CD1c-positive myeloid dendritic cell (primary cell): ENCODE data around the gene DDAH2.
A peak's percentile ranks its signal among the peaks of the same experiment; 100 is the strongest.

ENCODE experiments used
- DNase-seq: peaks from one replicate; pipeline ENCODE4 v3.0.0-alpha.2; 2016; ENCODE audit errors: extremely low spot score

Gene DDAH2

GRCh38 chr6:31760790-31761189 lies 31.7 kb upstream of the DDAH2 start:
- no peak for DNase-seq

DNA sequence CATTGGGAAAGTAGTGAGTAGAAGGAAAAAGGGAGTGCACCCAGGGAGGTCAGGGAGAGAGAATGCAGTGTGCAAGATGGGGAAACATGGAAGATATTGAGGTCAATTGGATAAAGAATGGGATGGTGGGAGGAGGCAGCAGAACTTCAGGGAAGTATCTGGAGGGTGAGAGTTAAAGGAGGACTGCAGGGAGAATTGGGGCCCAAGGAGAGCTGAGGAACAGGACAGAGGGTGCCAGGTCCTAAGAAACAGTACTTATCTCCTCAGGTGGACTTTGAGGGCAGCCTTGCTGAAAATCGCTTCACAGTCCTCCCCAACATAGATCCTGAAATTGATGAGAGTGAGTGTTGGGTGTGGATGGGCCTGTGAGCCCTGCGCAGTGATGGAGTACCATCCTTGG lies 29.2 kb upstream of the DDAH2 start:
- no peak for DNase-seq

DNA sequence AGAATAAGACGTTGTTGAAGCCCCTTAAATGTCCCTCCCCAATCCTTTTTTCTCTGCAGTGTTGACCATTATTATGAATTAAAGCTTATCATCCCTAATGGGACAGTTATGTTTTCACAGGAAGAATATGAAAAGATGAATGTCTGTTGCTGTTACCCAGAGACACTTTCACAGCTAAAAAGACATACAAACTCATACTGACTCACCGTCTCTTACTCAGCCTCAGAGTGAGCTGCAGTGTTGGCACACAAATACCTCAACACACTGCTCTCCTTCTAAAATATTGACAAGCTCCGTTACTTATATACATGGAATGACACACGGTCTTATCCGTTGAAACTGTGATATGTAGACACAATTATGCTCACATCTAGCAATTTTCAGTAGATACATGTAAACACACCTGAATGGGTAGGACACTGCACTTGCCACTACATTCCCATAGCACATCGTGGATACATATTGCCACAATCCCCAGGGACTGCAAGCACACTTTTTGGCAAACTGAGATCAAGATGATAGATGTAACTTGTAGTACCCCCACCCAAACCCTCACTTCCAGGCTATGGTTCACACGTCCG lies 23.7 kb upstream of the DDAH2 start:
- DNase-seq, result no peak

DNA sequence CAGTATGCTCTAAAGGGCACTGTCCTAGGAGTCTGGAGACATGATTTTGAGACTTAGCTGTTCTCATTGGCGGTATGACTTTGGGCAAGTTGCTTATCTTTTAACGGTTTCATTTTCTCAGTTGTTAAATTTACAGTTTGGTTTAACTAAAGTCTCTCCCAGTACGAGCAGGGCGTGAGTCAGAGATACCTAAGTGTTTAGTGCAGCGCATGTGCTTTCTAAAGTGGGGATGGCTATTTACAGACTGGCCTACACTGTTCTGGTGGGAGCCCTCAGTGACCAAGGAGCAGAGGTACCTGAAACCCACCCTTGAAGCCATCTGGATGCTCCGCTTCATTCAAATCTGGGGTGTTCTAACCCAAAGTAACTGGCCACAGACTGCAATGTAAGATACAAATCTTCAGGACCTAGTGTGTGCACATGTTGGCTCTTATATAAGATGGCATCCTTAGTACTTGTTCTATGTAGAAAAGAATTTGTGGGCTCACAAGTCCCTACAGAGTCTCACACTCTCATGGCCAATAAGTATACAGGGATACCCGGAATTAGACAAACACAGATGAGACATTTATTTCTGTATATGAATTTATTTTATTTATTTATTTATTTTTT lies 21.4 kb upstream of the DDAH2 start:
- no peak for DNase-seq

DNA sequence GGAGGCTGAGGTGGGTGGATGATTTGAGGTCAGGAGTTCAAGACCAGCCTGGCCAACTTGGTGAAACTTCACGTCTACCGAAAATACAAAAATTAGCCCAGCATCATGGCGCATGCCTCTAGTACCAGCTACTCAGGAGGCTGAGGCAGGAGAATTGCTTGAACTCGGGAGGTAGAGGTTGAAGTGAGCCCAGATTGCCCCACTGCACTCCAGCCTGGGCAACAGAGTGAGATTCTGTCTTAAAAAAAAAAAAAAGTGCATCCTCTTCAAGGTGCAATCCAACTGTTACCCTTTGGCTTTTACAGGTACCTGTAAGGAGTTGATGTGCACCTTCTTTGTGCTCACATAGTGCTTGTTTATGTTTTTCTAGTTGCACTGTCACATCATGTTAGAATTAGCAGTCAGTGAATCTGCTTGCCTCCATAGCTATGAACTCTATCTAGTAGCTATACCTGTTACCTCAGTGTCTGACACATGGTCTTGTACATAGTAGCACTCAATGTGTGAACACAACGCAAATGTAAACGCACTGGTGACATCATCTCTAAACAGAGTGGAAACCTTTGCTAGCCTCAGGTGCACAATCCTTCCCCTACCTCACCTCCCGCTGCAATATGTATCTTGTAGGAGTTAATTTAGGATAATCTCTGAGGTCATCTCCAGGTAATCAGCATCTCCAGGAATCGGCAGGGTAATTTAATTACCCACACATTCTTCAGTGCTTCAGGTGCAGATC lies 20.4 kb upstream of the DDAH2 start:
- no peak for DNase-seq

DNA sequence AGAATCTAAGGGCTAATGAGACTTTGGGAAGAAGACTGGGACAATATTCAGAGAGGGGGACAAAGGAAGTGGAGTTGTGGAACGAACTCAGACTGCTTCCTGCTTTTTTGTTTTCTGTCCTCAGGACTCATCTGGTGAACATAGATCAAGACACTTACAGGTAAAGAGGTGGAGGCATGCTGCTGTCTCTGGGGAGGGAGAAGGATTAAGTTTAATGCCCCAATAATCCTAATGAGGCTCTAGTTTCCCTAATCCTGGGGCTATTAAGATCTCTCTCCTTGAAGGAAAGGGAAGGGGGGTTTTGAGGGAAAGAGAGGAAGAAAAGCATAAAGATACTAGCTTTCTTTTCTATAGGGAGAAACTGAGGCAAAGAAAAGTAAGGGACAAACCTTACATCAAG lies 15.3 kb upstream of the DDAH2 start:
- DNase-seq, result no peak

- no peak for DNase-seq
Measured at GRCh38 chr6:31742894-31743293, 13.8 kb upstream of the DDAH2 start.

GRCh38 chr6:31741815-31742214 lies 12.7 kb upstream of the DDAH2 start:
- DNase-seq, result no peak

- DNase-seq, result peak; percentile 74
Measured at GRCh38 chr6:31740397-31741223, 11.5 kb upstream of the DDAH2 start.

DNA sequence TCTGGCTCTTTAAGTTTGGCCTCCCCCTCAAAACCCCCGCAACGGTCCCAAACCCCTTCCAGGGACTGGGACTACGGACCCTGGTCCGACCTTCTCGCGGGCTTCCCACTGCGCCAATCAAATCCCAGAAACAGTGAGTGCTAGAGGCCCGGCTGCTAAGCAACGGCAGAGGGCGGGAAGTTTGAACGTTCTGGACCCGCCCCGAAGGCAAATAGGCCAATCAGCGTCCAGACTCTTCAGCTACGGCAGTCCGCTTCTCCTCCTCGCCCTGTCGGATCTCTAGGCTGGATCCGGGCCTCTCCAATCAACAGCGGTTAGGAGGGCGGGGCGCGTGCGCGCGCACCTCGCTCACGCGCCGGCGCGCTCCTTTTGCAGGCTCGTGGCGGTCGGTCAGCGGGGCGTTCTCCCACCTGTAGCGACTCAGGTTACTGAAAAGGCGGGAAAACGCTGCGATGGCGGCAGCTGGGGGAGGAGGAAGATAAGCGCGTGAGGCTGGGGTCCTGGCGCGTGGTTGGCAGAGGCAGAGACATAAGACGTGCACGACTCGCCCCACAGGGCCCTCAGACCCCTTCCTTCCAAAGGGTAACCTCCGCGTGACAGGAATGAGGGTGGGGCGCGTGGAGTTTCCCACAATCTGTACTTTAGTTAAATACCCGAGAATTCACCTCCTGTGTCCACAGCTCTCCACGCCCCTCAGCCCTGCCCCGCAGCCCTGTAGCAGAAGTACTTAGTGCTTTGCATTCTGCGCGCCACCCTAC lies 10.7 kb upstream of the DDAH2 start, which contains the start of gene MSH5:
TSS of gene MSH5 (plus strand) at position 367 of the 758 bp plus-strand sequence. CDS start 462 bp downstream, outside the sequence.
- DNase-seq, result peak; percentile 99

GRCh38 chr6:31737991-31738979 lies 9.2 kb upstream of the DDAH2 start:
- peak; percentile 91 for DNase-seq

- peak; percentile 44 for DNase-seq
Measured at GRCh38 chr6:31737315-31737990, 8.4 kb upstream of the DDAH2 start.

DNA sequence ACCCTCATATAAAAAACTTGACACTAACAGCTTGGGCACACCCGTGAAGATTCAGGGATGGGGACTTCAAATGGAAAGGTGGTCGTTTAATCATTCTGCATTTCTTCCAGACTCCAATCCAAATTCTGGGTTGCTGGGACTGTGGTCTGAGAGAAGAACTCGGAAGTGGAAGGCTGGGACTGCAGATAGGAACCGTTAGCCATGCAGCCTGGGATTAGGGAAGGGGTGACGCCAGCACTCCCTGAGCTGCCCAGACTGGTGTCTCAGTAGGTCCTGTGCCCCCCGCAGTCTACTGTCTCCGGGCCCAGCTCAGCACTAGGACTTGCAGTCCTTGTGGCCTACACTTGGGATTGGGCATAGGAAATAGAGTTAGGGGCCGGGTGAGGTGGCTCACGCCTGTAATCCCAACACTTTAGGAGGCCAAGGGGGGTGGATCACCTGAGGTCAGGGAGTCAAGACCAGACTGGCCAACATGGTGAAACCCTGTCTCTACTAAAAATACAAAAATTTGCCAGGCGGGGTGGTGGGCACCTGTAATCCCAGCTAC lies 7.7 kb upstream of the DDAH2 start:
- peak; percentile 45 for DNase-seq

- peak; percentile 82 for DNase-seq
Measured at GRCh38 chr6:31736021-31736767, 7.1 kb upstream of the DDAH2 start, which contains the start of gene CLIC1. Gene CLIC1 (minus strand): TSS chr6:31736530. CDS start chr6:31736300, 230 bp downstream.

- DNase-seq, result peak; percentile 66
Measured at GRCh38 chr6:31734821-31735406, 5.8 kb upstream of the DDAH2 start.

DNA sequence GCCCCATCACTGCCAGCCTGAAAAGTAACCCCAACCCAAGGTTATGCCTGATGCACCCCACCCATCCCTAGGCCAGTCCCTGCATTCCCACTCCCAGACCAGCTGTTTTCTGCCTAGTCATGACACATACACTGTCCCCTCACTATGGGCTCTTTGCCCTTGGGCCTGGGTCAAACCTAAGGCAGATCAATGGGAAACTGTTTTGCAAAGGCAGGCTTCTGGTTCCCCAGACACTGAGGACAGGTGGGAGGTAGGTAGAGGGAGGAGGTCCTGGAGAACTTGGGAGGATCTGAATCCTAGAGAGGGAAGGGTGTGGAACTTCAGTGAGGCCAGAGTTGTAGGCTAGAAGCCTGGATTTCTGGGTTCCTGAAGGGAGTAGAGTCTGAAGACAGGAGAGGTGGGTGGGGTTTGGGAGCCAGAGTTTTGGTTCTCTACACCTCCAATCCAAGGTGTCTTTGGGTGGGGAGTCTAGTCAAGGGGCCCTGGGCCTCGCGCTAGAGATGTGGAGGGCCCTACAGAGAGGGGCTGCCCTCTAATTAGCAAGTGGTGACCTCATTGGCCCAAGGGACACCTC lies 5.2 kb upstream of the DDAH2 start:
- DNase-seq, result no peak

DNA sequence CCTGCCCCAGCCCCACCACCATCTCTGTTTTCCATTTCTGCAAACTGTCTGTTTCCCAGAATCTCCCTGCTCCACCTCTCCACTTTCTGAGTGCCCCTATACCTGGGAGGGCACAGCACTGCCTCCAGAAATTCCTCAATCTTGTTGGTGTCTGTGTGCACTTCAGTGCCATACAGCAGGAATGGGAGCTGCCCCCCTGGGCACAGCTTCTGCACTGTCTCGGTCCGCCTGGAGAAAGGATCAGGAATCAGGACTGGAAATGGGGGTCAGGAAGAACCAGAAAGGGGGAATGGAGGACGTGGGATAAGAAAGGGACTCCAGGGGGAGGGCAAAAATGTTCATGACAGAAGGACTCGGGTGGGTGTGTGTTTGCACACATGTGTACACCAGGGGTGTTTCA lies 4.6 kb upstream of the DDAH2 start:
- no peak for DNase-seq

DNA sequence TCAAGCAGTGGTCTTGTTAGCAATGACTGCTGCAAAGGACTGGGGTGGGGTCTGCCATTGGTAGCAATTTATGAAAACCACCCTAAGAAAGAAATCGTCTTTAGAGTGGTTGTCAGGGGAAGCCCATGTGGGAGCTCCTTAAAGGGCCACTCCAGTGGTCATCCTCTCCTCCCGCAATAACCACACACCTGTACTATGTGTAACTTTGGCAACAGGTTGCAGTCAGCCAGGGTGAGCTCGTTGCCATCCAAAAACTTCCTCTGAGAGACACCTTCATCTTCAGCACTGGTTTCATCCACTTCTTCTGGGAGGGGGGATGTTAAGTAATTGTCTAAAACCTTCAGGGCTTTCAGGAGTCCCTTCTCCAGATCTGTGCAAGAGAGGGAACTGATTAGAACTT lies 2.9 kb upstream of the DDAH2 start:
- DNase-seq, result no peak
